ENCODE results near the gene SKAP1. TPM values are rescaled to one million over a fixed set of nuclear protein-coding genes. Genes with fewer than 3 reads are reported as not detected.

Gene SKAP1
- polyA plus RNA-seq, 1 of the 3 experiments (the other 2 are of a cell fraction), result not detected

DNA sequence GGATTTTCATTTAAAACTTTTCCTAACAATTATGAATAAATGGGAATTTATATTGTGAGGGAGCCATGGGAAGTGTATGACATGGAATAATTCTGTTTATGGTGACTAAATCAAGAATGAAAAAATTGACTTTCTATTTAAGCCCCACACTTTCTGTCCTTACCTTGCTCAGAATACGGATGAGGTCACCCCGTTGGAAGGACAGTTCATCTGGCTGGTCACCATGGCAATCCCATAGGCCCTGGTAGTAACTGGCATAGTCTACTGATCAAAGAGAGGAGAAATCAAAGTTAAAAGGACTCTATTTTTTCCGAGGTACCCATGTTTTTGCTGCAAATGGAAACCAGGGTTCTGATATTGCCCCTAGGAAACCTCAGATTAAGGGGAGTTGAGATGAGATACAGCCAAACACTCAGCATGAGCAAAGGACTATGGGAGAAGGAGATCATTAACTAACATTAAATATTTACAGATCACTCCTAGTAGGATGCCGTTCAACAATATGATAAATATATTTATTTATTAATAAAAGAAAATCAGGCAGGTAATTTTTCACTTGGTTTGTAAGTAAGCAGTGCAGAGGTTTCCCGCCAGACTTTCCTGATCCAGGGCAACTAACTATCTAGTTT lies 267.6 kb downstream of the SKAP1 start:
- Histone ChIP-seq H3K79me2 (ENCODE audit: insufficient read depth) (no peaks in the 10 kb centered on the region), H3K27me3 (ENCODE audit: insufficient read depth) (peaks cover 64% of the 10 kb centered on the region), H3K36me3 (replicated peaks in 1 of 2; ENCODE audit: control insufficient read depth in 1 of 2, insufficient read depth in 2 of 2, low read length in 1 of 2) (no peaks in the 10 kb centered on the region), H3K9ac (no peak overlapping the region), H3F3A (replicated peaks; ENCODE audit: insufficient read depth) (no peaks in the 10 kb centered on the region), H3K9me2 (no peaks in the 10 kb centered on the region), H3K4me2 (no peak overlapping the region), H2AFZ (ENCODE audit: low read depth) (no peak overlapping the region), H3K9me3 (no peaks in the 10 kb centered on the region), H3K4me3 (ENCODE audit: low read depth in 2 of 2, low read length in 1 of 2) (no peak overlapping the region), H4K20me1 (ENCODE audit: insufficient read depth) (no peaks in the 10 kb centered on the region), H3K27ac (ENCODE audit: low read depth in 2 of 2, low read length in 1 of 2) (no peak overlapping the region), H3K4me1 (ENCODE audit: control insufficient read depth in 1 of 2, insufficient read depth in 2 of 2, low read depth in 1 of 2, low read length in 1 of 2) (no peaks in the 10 kb centered on the region)
- WGBS (ENCODE audit: low lambda C conversion rate), result 42% methylated on average over 5 of the region's 5 CpGs
- CTCF ChIA-PET, result interaction anchor here (0.6 to 1.5 kb wide), 2 partner anchors 9 to 456 kb away, joined by 3 to 7 read pairs; no protein-coding TSS in a partner anchor
- POLR2A ChIA-PET, result no interaction called here
- TF ChIP-seq GABPA (IDR thresholded peaks at IDR 0.05; ENCODE audit: low read depth) (no peak), CHD2 (IDR thresholded peaks at IDR 0.05; ENCODE audit: low read length, partially characterized antibody) (no peak), RFX5 (IDR thresholded peaks at IDR 0.05; ENCODE audit: low read length) (no peak), TCF12 (IDR thresholded peaks at IDR 0.05) (no peak), SIN3A (IDR thresholded peaks at IDR 0.05; ENCODE audit: borderline replicate concordance, low read depth, low read length) (no peak), TAF1 (IDR thresholded peaks at IDR 0.05; ENCODE audit: borderline replicate concordance, low read depth, low read length) (no peak), POLR2AphosphoS5 (IDR thresholded peaks at IDR 0.05; ENCODE audit: low read depth, low read length) (no peak)
- TF ChIP-seq, protein P1, sequence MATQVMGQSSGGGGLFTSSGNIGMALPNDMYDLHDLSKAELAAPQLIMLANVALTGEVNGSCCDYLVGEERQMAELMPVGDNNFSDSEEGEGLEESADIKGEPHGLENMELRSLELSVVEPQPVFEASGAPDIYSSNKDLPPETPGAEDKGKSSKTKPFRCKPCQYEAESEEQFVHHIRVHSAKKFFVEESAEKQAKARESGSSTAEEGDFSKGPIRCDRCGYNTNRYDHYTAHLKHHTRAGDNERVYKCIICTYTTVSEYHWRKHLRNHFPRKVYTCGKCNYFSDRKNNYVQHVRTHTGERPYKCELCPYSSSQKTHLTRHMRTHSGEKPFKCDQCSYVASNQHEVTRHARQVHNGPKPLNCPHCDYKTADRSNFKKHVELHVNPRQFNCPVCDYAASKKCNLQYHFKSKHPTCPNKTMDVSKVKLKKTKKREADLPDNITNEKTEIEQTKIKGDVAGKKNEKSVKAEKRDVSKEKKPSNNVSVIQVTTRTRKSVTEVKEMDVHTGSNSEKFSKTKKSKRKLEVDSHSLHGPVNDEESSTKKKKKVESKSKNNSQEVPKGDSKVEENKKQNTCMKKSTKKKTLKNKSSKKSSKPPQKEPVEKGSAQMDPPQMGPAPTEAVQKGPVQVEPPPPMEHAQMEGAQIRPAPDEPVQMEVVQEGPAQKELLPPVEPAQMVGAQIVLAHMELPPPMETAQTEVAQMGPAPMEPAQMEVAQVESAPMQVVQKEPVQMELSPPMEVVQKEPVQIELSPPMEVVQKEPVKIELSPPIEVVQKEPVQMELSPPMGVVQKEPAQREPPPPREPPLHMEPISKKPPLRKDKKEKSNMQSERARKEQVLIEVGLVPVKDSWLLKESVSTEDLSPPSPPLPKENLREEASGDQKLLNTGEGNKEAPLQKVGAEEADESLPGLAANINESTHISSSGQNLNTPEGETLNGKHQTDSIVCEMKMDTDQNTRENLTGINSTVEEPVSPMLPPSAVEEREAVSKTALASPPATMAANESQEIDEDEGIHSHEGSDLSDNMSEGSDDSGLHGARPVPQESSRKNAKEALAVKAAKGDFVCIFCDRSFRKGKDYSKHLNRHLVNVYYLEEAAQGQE (IDR thresholded peaks at IDR 0.05; ENCODE audit: low read depth, low read length), result no peak
- TF ChIP-seq, protein P2, sequence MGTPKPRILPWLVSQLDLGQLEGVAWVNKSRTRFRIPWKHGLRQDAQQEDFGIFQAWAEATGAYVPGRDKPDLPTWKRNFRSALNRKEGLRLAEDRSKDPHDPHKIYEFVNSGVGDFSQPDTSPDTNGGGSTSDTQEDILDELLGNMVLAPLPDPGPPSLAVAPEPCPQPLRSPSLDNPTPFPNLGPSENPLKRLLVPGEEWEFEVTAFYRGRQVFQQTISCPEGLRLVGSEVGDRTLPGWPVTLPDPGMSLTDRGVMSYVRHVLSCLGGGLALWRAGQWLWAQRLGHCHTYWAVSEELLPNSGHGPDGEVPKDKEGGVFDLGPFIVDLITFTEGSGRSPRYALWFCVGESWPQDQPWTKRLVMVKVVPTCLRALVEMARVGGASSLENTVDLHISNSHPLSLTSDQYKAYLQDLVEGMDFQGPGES (IDR thresholded peaks at IDR 0.05; ENCODE audit: low read depth, low read length), result no peak
- TF ChIP-seq, protein P3, sequence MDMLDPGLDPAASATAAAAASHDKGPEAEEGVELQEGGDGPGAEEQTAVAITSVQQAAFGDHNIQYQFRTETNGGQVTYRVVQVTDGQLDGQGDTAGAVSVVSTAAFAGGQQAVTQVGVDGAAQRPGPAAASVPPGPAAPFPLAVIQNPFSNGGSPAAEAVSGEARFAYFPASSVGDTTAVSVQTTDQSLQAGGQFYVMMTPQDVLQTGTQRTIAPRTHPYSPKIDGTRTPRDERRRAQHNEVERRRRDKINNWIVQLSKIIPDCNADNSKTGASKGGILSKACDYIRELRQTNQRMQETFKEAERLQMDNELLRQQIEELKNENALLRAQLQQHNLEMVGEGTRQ (IDR thresholded peaks at IDR 0.05; ENCODE audit: borderline replicate concordance, low read depth, low read length), result no peak
- DNase-seq, result no peak

All from SK-N-SH (cell line).